Esophagus squamous epithelium (tissue), 5 donors: ENCODE results near the gene FAHD2A. TPM values are rescaled to one million over a fixed set of nuclear protein-coding genes. Genes with fewer than 3 reads are reported as not detected.

Experiments used
- DNase-seq: peaks from one replicate; lab custom pipeline; 2025; lab: John Stamatoyannopoulos, UW
- H3K27ac ChIP-seq, 4 donors: fragments of 200-600 bp; sonication (generic); one replicate each; pipeline ENCODE4 v1.5.1; 2016 to 2019; ENCODE audit warnings: mild to moderate bottlenecking in 1 of 4
- H3K27me3 ChIP-seq, 4 donors: fragments of 200-600 bp; sonication (generic); 1 replicate in 3 of 4; 2 replicates in 1 of 4; pipeline versions ENCODE4 v1.5.1 to v1.6.0; 2017 to 2021; ENCODE audit warnings: antibody characterized with exemption in 1 of 4
- H3K36me3 ChIP-seq, 3 donors: fragments of 200-600 bp; sonication (generic); one replicate each; pipeline ENCODE4 v1.5.1; 2016 to 2019
- H3K4me1 ChIP-seq, 3 donors: fragments of 200-600 bp; sonication (generic); one replicate each; pipeline ENCODE4 v1.5.1; 2017 to 2019
- H3K4me3 ChIP-seq, 4 donors: fragments of 200-600 bp; sonication (generic); 1 replicate in 3 of 4; 2 replicates in 1 of 4; pipeline ENCODE4 v1.5.1; 2016 to 2019; ENCODE audit warnings: mild to moderate bottlenecking in 2 of 4, moderate library complexity in 1 of 4
- H3K9me3 ChIP-seq, 3 donors: fragments of 200-600 bp; sonication (generic); one replicate each; pipeline ENCODE4 v1.5.1; 2016 to 2019
- POLR2A ChIP-seq, 4 donors: fragments of 450-650 bp; IDR thresholded peaks; one replicate each; pipeline ENCODE4 v1.6.1; 2017; ENCODE audit warnings: antibody characterized with exemption in 4 of 4, mild to moderate bottlenecking in 4 of 4, moderate library complexity in 3 of 4
- WGBS, 2 donors: methylation state at CpG; one replicate each; pipeline ENCODE4 v1.1.5; 2018; 5-methylcytosine and 5-hydroxymethylcytosine counted together
- intact Hi-C: fragments of 100-400 bp; cut with DNase I; formaldehyde crosslinking; loops from one replicate; pipeline ENCODE4 v1.15.0; 2022
- total RNA-seq, 4 donors: library from RNA; depleted of rRNA; stranded (reverse); fragments of >200 nt; gene quantifications; one replicate each; pipeline ENCODE4 v1.1.0, GENCODE V29; 2016
- TF ChIP-seq, protein P1 (sequence below), 6 experiments: fragments of 450-650 bp in 4 of 6; fragments of 200-600 bp in 2 of 6; sonication (generic) in 2 of 6; IDR thresholded peaks; one replicate each; pipeline ENCODE4 v1.5.1; 2016 to 2019; ENCODE audit warnings: antibody characterized with exemption in 6 of 6, mild to moderate bottlenecking in 4 of 6, moderate library complexity in 4 of 6
- donor health status: DM: yes; HTN: yes; CAD: no.

FAHD2A gene, protein sequence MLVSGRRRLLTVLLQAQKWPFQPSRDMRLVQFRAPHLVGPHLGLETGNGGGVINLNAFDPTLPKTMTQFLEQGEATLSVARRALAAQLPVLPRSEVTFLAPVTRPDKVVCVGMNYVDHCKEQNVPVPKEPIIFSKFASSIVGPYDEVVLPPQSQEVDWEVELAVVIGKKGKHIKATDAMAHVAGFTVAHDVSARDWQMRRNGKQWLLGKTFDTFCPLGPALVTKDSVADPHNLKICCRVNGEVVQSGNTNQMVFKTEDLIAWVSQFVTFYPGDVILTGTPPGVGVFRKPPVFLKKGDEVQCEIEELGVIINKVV
- total RNA-seq: 10 to 100 TPM in 2 of 4 donors, 1 to 10 TPM in 2; 8.1 to 18.1 (median 13.7) TPM

DNA sequence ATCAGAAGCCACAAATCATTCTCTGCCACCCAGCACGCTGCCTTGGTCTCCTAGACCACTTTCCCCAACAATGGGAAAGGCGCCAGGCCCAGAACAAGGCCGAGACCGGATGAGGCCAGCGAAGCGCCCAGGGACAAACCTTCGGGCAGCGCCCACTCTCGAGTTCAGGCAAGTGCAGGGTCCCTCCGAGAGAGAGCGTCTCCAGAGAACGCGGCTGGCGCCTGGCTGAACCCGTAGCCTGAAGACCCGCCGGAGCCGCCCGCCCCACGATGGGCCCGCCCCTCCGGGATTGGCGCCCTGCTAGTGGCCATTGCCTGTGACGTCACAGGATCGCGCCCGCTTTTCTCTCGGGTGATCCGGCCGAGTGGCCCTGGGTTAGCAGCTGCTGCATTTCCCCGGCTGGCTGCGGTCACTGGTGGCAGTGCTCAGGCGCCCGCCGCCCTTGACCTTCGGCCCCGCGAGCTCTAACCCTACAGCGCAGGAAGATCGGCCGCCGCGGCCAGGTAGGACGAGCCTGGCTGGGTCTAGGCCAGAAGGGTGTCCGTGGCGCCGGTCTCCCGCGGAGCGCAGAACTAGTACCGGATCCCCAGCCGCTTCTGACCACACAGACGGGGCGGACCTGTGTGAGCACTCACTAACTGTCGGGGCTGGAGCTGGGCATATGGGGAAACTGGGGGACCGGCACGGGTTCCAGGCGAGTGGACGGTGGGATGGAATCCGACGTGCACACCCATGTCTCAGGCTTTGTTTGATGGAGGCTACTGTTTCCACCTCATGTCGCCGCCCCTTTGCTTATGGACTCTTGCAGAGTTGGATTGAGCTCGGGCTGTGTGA is at the start of gene FAHD2A:
Gene FAHD2A, plus strand, starts transcription at position 339 of the 834 bp plus-strand sequence. CDS start 2,851 bp downstream, outside the sequence.
- TF ChIP-seq POLR2A (IDR thresholded peaks at IDR 0.05): peak in 2 of 4 donors; percentile 68 to 78
- TF ChIP-seq, protein P1, sequence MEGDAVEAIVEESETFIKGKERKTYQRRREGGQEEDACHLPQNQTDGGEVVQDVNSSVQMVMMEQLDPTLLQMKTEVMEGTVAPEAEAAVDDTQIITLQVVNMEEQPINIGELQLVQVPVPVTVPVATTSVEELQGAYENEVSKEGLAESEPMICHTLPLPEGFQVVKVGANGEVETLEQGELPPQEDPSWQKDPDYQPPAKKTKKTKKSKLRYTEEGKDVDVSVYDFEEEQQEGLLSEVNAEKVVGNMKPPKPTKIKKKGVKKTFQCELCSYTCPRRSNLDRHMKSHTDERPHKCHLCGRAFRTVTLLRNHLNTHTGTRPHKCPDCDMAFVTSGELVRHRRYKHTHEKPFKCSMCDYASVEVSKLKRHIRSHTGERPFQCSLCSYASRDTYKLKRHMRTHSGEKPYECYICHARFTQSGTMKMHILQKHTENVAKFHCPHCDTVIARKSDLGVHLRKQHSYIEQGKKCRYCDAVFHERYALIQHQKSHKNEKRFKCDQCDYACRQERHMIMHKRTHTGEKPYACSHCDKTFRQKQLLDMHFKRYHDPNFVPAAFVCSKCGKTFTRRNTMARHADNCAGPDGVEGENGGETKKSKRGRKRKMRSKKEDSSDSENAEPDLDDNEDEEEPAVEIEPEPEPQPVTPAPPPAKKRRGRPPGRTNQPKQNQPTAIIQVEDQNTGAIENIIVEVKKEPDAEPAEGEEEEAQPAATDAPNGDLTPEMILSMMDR (IDR thresholded peaks at IDR 0.05): peak in 2 of 6 experiments; percentile 4 to 21
- peak; percentile 78 for DNase-seq
- Histone ChIP-seq H3K9me3 (no peaks in the 10 kb centered on the region), H3K27me3 (no peaks in the 10 kb centered on the region), H3K4me1 (peaks cover 14 to 29% (median 15%) of the 10 kb centered on the region in 3 donors), H3K27ac (peak within 1 kb of the TSS; percentile 85 to 93 (median 92)), H3K4me3 (peak within 1 kb of the TSS; percentile 76 to 99 (median 90)), H3K36me3 (peaks cover 0 to 10% (median 0%) of the 10 kb centered on the region in 3 donors)
- intact Hi-C loops: no loop called here
- WGBS, 2 donors: 0% methylated on average over 2 to 22 of the region's 64 CpGs

DNA sequence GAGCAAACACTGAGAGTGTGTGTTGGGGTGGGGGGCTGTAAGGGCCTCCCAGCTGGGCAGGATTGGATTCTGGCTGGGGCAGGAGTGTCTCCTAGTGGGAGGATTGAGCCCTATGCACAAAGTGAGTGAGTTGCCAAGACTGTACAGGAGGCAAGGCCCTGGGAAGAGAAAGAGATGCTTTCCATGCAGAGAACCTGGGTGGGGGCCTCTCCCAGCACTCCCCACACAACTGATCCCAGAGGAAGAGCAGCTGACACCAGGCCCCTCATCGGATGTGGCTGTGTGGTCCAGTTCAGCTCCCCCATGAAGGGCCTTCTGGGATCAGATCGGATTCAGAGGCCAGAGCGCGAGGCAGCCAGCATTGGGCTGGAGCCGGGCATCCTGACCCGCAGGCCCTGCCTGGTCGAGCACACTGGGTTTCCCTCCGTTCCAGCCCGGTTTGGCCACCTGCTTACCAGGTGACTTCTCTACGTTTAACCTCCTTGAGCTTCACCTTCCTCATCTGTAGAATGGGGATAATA is 49.4 kb upstream of the FAHD2A start:
- Histone ChIP-seq H3K27me3 (peaks cover 0 to 10% (median 0%) of the 10 kb centered on the region in 4 donors), H3K9me3 (no peaks in the 10 kb centered on the region), H3K4me3 (no peak overlapping the region), H3K4me1 (peaks cover 0 to 6% (median 0%) of the 10 kb centered on the region in 3 donors), H3K27ac (no peak overlapping the region), H3K36me3 (no peaks in the 10 kb centered on the region)
- intact Hi-C loops: no loop called here
- 88% methylated on average over 9 of the region's 10 CpGs; no CpG with 5 or more reads in 1 of the 2 donors for WGBS, 2 donors
- no peak for DNase-seq
- TF ChIP-seq, protein P1 (IDR thresholded peaks at IDR 0.05): no peak
- TF ChIP-seq POLR2A (IDR thresholded peaks at IDR 0.05): no peak

DNA sequence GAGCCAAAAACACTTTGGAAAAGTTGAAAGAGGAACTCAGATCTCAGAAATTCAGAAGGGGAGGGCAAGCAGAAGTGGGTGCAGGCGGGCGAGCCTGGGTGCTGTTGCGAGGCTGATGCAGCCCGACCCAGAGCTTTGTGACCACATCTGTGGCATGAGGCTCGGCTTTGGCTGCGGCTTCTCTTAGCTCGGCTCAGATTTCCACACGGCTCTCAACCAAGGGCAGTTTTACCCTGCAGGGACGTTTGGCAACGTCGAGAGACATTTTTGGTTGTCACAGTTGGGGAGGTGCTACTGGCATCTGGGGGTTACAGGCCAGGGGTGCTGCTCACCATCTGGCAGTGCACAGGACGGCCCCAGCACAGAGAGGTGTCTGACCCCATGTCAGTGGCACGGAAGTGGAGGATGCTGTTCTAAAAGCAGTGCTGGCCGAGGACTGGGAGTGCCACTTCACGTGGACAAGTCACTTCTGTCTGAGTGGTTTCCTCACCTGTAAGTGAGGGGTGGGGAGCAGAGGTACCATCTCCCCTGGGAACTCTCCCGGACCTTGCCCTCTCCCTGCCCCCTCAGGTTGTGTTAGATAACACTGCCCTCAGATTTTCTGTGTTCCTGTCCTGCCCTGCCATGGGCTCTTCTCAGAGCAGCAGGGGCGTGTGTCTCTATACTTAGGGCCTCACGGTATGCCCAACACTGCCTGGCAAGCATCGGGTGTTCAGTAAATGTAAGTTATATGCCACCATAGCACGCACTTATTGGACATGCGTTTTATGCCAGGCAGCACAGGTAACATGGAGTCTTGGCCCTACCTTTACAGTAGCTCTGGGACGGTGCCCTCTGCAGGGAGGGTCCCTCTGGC is 48.7 kb upstream of the FAHD2A start:
- peaks cover 0 to 4% (median 0%) of the 10 kb centered on the region in 4 donors for H3K27me3 ChIP-seq
- 85% methylated on average over 6 to 9 of the region's 22 CpGs for WGBS, 2 donors
- H3K9me3 ChIP-seq: no peaks in the 10 kb centered on the region
- H3K27ac ChIP-seq: no peak overlapping the region
- no peak for DNase-seq
- no peaks in the 10 kb centered on the region for H3K4me1 ChIP-seq
- intact Hi-C loops: no loop called here
- TF ChIP-seq, protein P1 (IDR thresholded peaks at IDR 0.05): no peak
- TF ChIP-seq POLR2A (IDR thresholded peaks at IDR 0.05): no peak
- H3K4me3 ChIP-seq: no peak overlapping the region
- H3K36me3 ChIP-seq: no peaks in the 10 kb centered on the region

DNA sequence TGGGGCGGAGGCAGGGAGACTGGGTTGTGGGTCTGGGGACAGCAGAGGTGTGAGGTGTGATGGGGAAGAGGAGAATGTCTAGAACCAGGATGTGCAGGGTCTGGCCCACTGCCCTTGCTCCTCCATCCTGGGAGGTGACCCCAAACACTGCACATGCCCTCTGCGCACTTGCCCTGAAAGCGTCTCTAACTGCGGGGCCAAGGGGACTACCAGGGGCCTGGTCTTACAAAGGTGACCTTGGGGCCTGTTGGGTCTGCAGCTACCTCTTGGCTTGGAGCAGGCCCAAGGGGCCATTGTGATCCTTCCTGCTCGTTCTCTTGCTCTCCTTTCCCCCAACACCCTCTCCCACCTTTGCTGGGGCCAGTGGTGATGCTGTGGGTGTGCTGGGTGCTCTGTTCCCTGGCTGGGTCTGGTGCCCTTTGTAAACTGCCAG is 48.0 kb upstream of the FAHD2A start:
- intact Hi-C loops: no loop called here
- TF ChIP-seq POLR2A (IDR thresholded peaks at IDR 0.05): no peak
- TF ChIP-seq, protein P1 (IDR thresholded peaks at IDR 0.05): no peak
- no peak overlapping the region for H3K27ac ChIP-seq
- 82 to 92% methylated on average over 3 to 5 of the region's 5 CpGs for WGBS, 2 donors
- DNase-seq: no peak
- no peaks in the 10 kb centered on the region for H3K4me1 ChIP-seq
- no peak overlapping the region for H3K4me3 ChIP-seq
- no peaks in the 10 kb centered on the region for H3K9me3 ChIP-seq
- H3K36me3 ChIP-seq: no peaks in the 10 kb centered on the region
- peaks cover 0 to 2% (median 0%) of the 10 kb centered on the region in 4 donors for H3K27me3 ChIP-seq
